Lower leg skin (tissue), 4 donors: ENCODE measurements around the gene GLTP. TPM values are rescaled to one million over a fixed set of nuclear protein-coding genes. Genes with fewer than 3 reads are reported as not detected.

Experiments
- DNase-seq, 2 donors: peaks; one replicate each; pipeline ENCODE4 v3.0.0-alpha.2; 2019; ENCODE audit warnings: low spot score in 2 of 2
- H3K4me3 ChIP-seq: fragments of 200-600 bp; sonication (generic); 2 replicates; pipeline ENCODE4 v1.5.1; 2017; ENCODE audit warnings: mild to moderate bottlenecking, low read depth; ENCODE audit not compliant: poor library complexity, severe bottlenecking
- POLR2A ChIP-seq, 2 donors: fragments of 450-650 bp; IDR thresholded peaks; one replicate each; pipeline ENCODE4 v1.6.1; 2016 to 2017; ENCODE audit warnings: antibody characterized with exemption in 2 of 2, mild to moderate bottlenecking in 1 of 2, moderate library complexity in 1 of 2
- WGBS, 2 donors: methylation state at CpG; one replicate each; pipeline ENCODE4 v1.1.5; 2018; 5-methylcytosine and 5-hydroxymethylcytosine counted together
- intact Hi-C: fragments of 100-400 bp; cut with DNase I; formaldehyde crosslinking; loops from one replicate; pipeline ENCODE4 v1.15.0; 2023; ENCODE audit warnings: low total_unique reads
- total RNA-seq, 4 donors: library from RNA; depleted of rRNA; stranded (reverse); fragments of >200 nt; gene quantifications; one replicate each; pipeline ENCODE4 v1.1.0, GENCODE V29; 2016
- TF ChIP-seq, protein P1 (sequence below), 3 donors: fragments of 450-650 bp; IDR thresholded peaks; one replicate each; pipeline ENCODE4 v1.5.1; 2016; ENCODE audit warnings: antibody characterized with exemption in 3 of 3, mild to moderate bottlenecking in 3 of 3, moderate library complexity in 2 of 3

GLTP gene
- total RNA-seq, 4 donors from 2014 or later = 536 to 775 (median 660) TPM

DNA sequence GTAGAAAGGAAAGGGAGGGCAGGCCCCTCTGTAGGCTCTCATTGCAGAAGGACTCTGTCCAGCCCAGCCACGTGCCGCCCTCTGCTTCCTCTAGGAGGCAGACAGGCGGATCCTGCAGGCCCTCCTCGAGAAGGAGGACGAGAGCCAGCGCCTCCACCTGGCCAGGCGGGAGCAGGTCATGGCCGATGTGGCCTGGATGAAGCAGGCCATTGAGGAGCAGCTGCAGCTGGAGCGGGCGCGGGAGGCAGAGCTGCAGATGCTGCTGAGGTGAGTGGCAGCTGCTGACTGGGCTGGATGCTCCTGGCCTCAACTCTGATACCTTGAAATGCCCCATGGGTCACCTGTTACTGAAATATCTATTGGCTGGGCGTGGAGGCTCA is 30.6 kb upstream of the GLTP start:
- WGBS, 2 donors = 81 to 87% methylated on average over 12 of the region's 12 CpGs
- H3K4me3 ChIP-seq = no peak overlapping the region
- DNase-seq = no peak
- intact Hi-C loops = loop anchor here (10.0 kb wide), 1 partner anchor 56 kb away; no protein-coding TSS in a partner anchor
- TF ChIP-seq, protein P1, sequence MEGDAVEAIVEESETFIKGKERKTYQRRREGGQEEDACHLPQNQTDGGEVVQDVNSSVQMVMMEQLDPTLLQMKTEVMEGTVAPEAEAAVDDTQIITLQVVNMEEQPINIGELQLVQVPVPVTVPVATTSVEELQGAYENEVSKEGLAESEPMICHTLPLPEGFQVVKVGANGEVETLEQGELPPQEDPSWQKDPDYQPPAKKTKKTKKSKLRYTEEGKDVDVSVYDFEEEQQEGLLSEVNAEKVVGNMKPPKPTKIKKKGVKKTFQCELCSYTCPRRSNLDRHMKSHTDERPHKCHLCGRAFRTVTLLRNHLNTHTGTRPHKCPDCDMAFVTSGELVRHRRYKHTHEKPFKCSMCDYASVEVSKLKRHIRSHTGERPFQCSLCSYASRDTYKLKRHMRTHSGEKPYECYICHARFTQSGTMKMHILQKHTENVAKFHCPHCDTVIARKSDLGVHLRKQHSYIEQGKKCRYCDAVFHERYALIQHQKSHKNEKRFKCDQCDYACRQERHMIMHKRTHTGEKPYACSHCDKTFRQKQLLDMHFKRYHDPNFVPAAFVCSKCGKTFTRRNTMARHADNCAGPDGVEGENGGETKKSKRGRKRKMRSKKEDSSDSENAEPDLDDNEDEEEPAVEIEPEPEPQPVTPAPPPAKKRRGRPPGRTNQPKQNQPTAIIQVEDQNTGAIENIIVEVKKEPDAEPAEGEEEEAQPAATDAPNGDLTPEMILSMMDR (IDR thresholded peaks at IDR 0.05) = no peak
- TF ChIP-seq POLR2A (IDR thresholded peaks at IDR 0.05) = no peak

DNA sequence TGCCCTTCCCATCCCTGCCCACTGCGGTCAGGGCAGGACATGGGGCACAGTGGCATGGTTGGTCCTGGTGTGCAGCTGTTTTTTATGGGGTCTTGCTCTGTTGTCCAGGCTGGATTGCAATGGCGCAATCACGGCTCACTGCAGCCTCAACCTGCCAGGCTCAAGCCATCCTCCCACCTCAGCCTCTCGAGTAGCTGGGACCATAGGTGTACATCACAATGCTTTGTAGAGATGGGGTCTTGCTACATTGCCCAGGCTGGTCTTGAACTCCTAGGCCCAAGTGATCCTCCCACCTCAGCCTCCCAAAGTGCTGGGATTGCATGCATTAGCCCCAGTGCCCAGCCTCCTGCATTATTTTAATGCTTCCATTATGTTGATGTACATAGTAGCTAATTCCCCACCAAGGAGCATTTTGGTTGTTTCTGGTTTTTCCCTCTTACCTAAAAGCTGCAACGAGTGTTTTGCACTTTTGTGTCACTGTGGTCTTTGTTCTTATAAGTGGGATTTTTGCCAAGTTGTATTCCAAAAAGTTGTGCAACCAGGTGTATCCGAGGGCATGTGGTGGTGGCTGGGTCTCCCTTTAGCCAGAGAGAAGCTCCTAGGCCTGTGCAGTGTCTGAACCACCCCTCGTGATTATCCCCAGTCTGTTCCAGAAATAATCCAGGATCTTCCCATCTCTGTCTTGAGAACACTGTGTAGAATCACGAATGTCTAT is 30.1 kb upstream of the GLTP start:
- intact Hi-C loops = loop anchor here (10.0 kb wide), 1 partner anchor 56 kb away; no protein-coding TSS in a partner anchor
- 84% methylated on average over 8 of the region's 8 CpGs for WGBS, 2 donors

DNA sequence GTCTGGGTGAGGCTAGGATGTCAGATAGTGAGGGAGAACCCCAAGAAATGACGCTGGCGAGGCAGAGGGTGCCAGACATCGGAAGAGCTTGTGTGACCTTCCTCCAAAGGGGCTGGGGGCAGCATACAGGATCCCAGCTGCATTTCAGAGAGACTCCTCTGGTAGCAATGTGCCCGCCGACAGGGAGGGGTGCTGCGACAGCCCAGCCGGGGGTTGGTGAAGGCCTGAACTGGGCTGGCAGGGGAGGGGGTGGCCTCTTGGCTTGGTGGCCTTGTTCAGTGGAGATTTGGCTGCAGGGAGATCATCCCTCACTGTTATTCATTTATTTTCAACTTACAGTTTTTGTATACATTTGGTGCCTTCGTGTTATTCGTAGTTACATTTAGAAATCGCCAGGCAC is 25.0 kb upstream of the GLTP start:
- WGBS, 2 donors = 93 to 94% methylated on average over 10 of the region's 10 CpGs
- no peak overlapping the region for H3K4me3 ChIP-seq
- TF ChIP-seq, protein P1 (IDR thresholded peaks at IDR 0.05) = no peak
- no peak for TF ChIP-seq POLR2A (IDR thresholded peaks at IDR 0.05)
- intact Hi-C loops = no loop called here
- DNase-seq = no peak

More for the DNA sequence above, 30.1 kb upstream of the GLTP start:
- DNase-seq = no peak
- no peak overlapping the region for H3K4me3 ChIP-seq
- no peak for TF ChIP-seq POLR2A (IDR thresholded peaks at IDR 0.05)
- TF ChIP-seq, protein P1 (IDR thresholded peaks at IDR 0.05) = no peak

DNA sequence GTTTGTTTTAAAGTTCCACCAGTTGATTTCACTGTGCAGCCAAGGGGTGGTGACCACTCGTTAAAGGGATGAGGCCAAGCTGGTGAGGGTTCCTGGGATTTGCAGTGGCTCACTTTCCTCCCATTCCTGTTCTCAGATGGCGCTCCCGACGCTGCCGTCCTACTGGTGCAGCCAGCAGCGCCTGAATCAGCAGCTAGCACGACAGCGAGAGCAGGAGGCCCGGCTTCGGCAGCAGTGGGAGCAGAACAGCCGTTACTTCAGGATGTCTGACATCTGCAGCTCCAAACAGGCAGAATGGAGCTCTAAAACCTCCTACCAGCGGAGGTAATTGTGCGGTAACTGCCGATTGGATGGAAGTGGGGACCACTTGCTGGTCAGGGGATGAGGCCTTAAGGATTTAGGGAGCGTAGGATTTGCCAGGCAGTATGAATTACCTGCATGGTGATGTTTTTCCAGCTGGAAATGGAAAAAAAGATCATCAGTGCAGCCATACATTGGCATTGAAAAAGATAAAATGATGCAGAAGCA is 22.6 kb upstream of the GLTP start:
- WGBS, 2 donors = 85% methylated on average over 14 of the region's 15 CpGs
- DNase-seq = no peak
- no peak for TF ChIP-seq POLR2A (IDR thresholded peaks at IDR 0.05)
- TF ChIP-seq, protein P1 (IDR thresholded peaks at IDR 0.05) = no peak
- intact Hi-C loops = no loop called here
- H3K4me3 ChIP-seq = no peak overlapping the region

DNA sequence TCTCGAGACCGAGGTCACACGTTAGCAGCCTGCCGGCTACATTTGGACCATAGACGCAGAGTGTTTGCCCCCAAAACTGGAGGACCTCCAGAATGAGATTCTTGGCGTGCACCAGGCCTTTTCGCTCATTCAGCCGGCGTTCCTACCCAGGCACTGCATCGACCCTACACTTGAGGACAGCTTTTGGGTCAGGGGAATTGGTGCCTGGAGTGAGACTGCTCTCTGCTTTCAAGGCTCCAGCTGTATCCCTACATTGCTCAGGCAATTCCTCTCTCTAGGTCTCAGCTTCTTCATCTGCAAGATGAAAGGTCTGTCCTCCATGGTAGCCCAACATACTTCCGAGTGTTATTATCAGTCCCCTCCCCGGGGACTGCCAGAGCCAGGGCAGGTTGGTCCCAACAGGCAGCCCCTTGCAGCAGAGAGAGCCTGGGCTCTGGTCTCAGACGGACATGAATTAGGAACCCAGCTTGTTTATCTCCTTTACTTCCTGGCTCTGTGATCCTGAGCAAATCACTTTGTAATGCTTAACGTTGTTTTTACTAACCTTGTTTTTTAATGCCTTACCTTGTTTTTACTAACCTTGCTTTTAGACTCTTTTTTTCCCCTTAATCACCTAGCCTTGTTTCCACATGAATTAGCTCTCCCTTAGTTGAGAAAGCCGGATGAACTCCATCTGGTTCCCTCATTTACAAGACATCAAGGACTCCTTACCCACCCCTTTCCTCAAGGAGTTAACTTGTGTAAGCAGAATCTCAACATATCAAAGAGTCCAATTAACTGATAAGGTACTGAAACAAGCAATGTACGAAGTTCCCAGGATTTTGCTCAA is 20.6 kb upstream of the GLTP start:
- intact Hi-C loops = no loop called here
- peak overlapping the region; percentile 48 for H3K4me3 ChIP-seq
- 2 to 4% methylated on average over 16 of the region's 16 CpGs for WGBS, 2 donors
- DNase-seq = no peak
- TF ChIP-seq, protein P1 (IDR thresholded peaks at IDR 0.05) = no peak
- no peak for TF ChIP-seq POLR2A (IDR thresholded peaks at IDR 0.05)
